Fibroblast of lung (primary cell): ENCODE measurements around the gene ATP5PD. TPM values are rescaled to one million over a fixed set of nuclear protein-coding genes. Genes with fewer than 3 reads are reported as not detected.
A peak's percentile ranks its signal among the peaks of the same experiment; 100 is the strongest.

Experiments
- DNase-seq, 2 donors: peaks; one replicate each; pipeline versions ENCODE4 v3.0.0 to v3.0.0-alpha.2; 2010; ENCODE audit warnings: low read depth in 2 of 2
- H2AFZ ChIP-seq: 2 replicates; pipeline ENCODE4 v1.5.1; 2012; ENCODE audit warnings: low read length, control low read depth, inconsistent platforms
- H3K27ac ChIP-seq: 2 replicates; pipeline ENCODE4 v1.5.1; 2011; ENCODE audit warnings: low read length, control low read depth; ENCODE audit not compliant: insufficient read depth
- H3K27me3 ChIP-seq: 2 replicates; pipeline ENCODE4 v1.5.1; 2011; ENCODE audit warnings: mild to moderate bottlenecking, low read length; ENCODE audit not compliant: control insufficient read depth, insufficient read depth
- H3K36me3 ChIP-seq: 2 replicates; pipeline ENCODE4 v1.5.1; 2011; ENCODE audit warnings: low read length; ENCODE audit not compliant: control insufficient read depth, insufficient read depth
- H3K4me1 ChIP-seq: 2 replicates; pipeline ENCODE4 v1.5.1; 2011; ENCODE audit warnings: low read length; ENCODE audit not compliant: control insufficient read depth, insufficient read depth; ENCODE audit errors: extremely low read depth
- H3K4me2 ChIP-seq: 2 replicates; pipeline ENCODE4 v1.5.1; 2011; ENCODE audit warnings: low read length, control low read depth; ENCODE audit not compliant: insufficient read depth; ENCODE audit errors: extremely low read depth
- H3K4me3 ChIP-seq, 4 experiments: fragments of 200-600 bp in 1 of 4; sonication (generic) in 1 of 4; replicated peaks in 1 of 4; 2 replicates each; pipeline ENCODE4 v1.5.1; 2011 to 2016; ENCODE audit warnings: low read length in 4 of 4, low read depth in 3 of 4, mild to moderate bottlenecking in 3 of 4, control low read depth in 2 of 4, inconsistent platforms in 1 of 4, mixed read lengths in 1 of 4; ENCODE audit not compliant: insufficient read depth in 1 of 4; ENCODE audit errors: control extremely low read depth in 1 of 4
- H3K79me2 ChIP-seq: 2 replicates; pipeline ENCODE4 v1.5.1; 2012; ENCODE audit warnings: mild to moderate bottlenecking, low read length, inconsistent platforms; ENCODE audit not compliant: control insufficient read depth, insufficient read depth
- H3K9ac ChIP-seq: 2 replicates; pipeline ENCODE4 v1.5.1; 2011; ENCODE audit warnings: mild to moderate bottlenecking, low read length, control low read depth; ENCODE audit not compliant: insufficient read depth
- H3K9me3 ChIP-seq: 2 replicates; pipeline ENCODE4 v1.5.1; 2012; ENCODE audit warnings: low read depth, low read length; ENCODE audit not compliant: control insufficient read depth, insufficient read depth
- H4K20me1 ChIP-seq: 2 replicates; pipeline ENCODE4 v1.5.1; 2011; ENCODE audit warnings: low read length; ENCODE audit not compliant: control insufficient read depth, insufficient read depth; ENCODE audit errors: extremely low read depth
- CTCF ChIP-seq, 2 donors: IDR thresholded peaks in 1 of 2; conservative IDR thresholded peaks in 1 of 2; 1 replicate in 1 of 2; 2 replicates in 1 of 2; pipeline ENCODE4 v1.5.1; 2011 to 2012; ENCODE audit warnings: low read length in 2 of 2, control low read depth in 1 of 2, inconsistent platforms in 1 of 2, low read depth in 1 of 2, mild to moderate bottlenecking in 1 of 2
- EZH2 ChIP-seq: IDR thresholded peaks from 2 replicates; pipeline ENCODE4 v1.5.1; 2012; ENCODE audit warnings: low read length, control low read depth, mild to moderate bottlenecking; ENCODE audit errors: missing control alignments
- polyA plus RNA-seq, 2 donors: library from polyadenylated mRNA; depleted of rRNA in 1 of 2; stranded (reverse) in 1 of 2; unstranded in 1 of 2; fragments of >200 nt; gene quantifications; 2 replicates each; pipeline ENCODE4 v1.2.1, GENCODE V29; 2011 to 2012; ENCODE audit warnings: missing spikeins in 1 of 2
- total RNA-seq: library from RNA; depleted of rRNA; stranded (reverse); fragments of >200 nt; gene quantifications from 2 replicates; pipeline ENCODE4 v1.2.1, GENCODE V29; 2014

ATP5PD gene
- total and polyA plus RNA-seq, 2 donors (not counting 1 experiment from before 2014, with no cell fraction given) = 317 to 442 TPM

GRCh38 chr17:75068750-75069149, 22.0 kb upstream of the ATP5PD start:
- Histone ChIP-seq H4K20me1 (no peaks in the 10 kb centered on the region), H3K9me3 (no peaks in the 10 kb centered on the region), H3K9ac (no peak overlapping the region), H3K27me3 (no peaks in the 10 kb centered on the region), H3K4me3 (no peak overlapping the region), H3K79me2 (no peaks in the 10 kb centered on the region), H3K27ac (no peak overlapping the region), H3K4me2 (no peak overlapping the region), H3K4me1 (no peaks in the 10 kb centered on the region), H2AFZ (no peak overlapping the region), H3K36me3 (peaks cover 4% of the 10 kb centered on the region)
- DNase-seq = no peak
- TF ChIP-seq EZH2 (no peak), CTCF (conservative IDR thresholded peaks at IDR 0.05 in 1 of 2, IDR thresholded peaks at IDR 0.05 in 1 of 2; ENCODE audit: low read depth in 1 of 2, low read length in 2 of 2) (no peak)

GRCh38 chr17:75067856-75068255, 21.1 kb upstream of the ATP5PD start:
- H3K27ac ChIP-seq = no peak overlapping the region
- H3K4me1 ChIP-seq = no peaks in the 10 kb centered on the region
- DNase-seq = no peak
- H3K4me2 ChIP-seq = no peak overlapping the region
- H3K9me3 ChIP-seq = no peaks in the 10 kb centered on the region
- H3K4me3 ChIP-seq = no peak overlapping the region
- peaks cover 10% of the 10 kb centered on the region for H3K36me3 ChIP-seq
- no peak overlapping the region for H2AFZ ChIP-seq
- H3K79me2 ChIP-seq = no peaks in the 10 kb centered on the region
- no peak overlapping the region for H3K9ac ChIP-seq
- no peaks in the 10 kb centered on the region for H3K27me3 ChIP-seq
- no peaks in the 10 kb centered on the region for H4K20me1 ChIP-seq
- TF ChIP-seq EZH2 = no peak
- TF ChIP-seq CTCF (conservative IDR thresholded peaks at IDR 0.05 in 1 of 2, IDR thresholded peaks at IDR 0.05 in 1 of 2; ENCODE audit: low read depth in 1 of 2, low read length in 2 of 2) = no peak

GRCh38 chr17:75065562-75066151, 18.9 kb upstream of the ATP5PD start:
- H3K9ac ChIP-seq = no peak overlapping the region
- no peaks in the 10 kb centered on the region for H3K27me3 ChIP-seq
- no peaks in the 10 kb centered on the region for H4K20me1 ChIP-seq
- H2AFZ ChIP-seq = no peak overlapping the region
- peak in 1 of 2 donors; percentile 37 for DNase-seq
- peaks cover 21% of the 10 kb centered on the region for H3K36me3 ChIP-seq
- H3K9me3 ChIP-seq = no peaks in the 10 kb centered on the region
- H3K4me2 ChIP-seq = no peak overlapping the region
- H3K79me2 ChIP-seq = no peaks in the 10 kb centered on the region
- no peak overlapping the region for H3K4me3 ChIP-seq
- no peak for TF ChIP-seq CTCF (conservative IDR thresholded peaks at IDR 0.05 in 1 of 2, IDR thresholded peaks at IDR 0.05 in 1 of 2; ENCODE audit: low read depth in 1 of 2, low read length in 2 of 2)
- no peaks in the 10 kb centered on the region for H3K4me1 ChIP-seq
- H3K27ac ChIP-seq = no peak overlapping the region
